Trophoblast cell (in vitro differentiated cells and primary cell): ENCODE data around the gene OR6B3.

Source experiments
- DNase-seq, 2 donors: peaks; one replicate each; pipeline ENCODE4 v3.0.0-alpha.2; 2016
- H2AFZ ChIP-seq: 2 replicates; pipeline ENCODE4 v1.6.1; 2013; ENCODE audit warnings: low read length, moderate library complexity, mild to moderate bottlenecking; ENCODE audit not compliant: insufficient read depth, poor library complexity
- H2AK5ac ChIP-seq: 2 replicates; pipeline ENCODE4 v1.6.1; 2013; ENCODE audit warnings: mild to moderate bottlenecking, low read length
- H2BK120ac ChIP-seq: 2 replicates; pipeline ENCODE4 v1.6.1; 2013; ENCODE audit warnings: low read length, mild to moderate bottlenecking, moderate library complexity; ENCODE audit not compliant: insufficient read depth, poor library complexity
- H2BK12ac ChIP-seq: 2 replicates; pipeline ENCODE4 v1.6.1; 2013; ENCODE audit warnings: mild to moderate bottlenecking, low read length, moderate library complexity
- H2BK5ac ChIP-seq: 2 replicates; pipeline ENCODE4 v1.6.1; 2013; ENCODE audit warnings: low read length, low read depth, moderate library complexity, mild to moderate bottlenecking; ENCODE audit not compliant: poor library complexity
- H3K14ac ChIP-seq: 2 replicates; pipeline ENCODE4 v1.6.1; 2013; ENCODE audit warnings: mild to moderate bottlenecking, low read length
- H3K18ac ChIP-seq: 2 replicates; pipeline ENCODE4 v1.6.1; 2013; ENCODE audit warnings: mild to moderate bottlenecking, low read length
- H3K23ac ChIP-seq: 2 replicates; pipeline ENCODE4 v1.6.1; 2013; ENCODE audit warnings: low read length
- H3K27ac ChIP-seq: 2 replicates; pipeline ENCODE4 v1.5.1; 2013; ENCODE audit warnings: low read depth, mild to moderate bottlenecking, inconsistent platforms, low read length, moderate library complexity
- H3K27me3 ChIP-seq: 2 replicates; pipeline ENCODE4 v1.6.1; 2013; ENCODE audit warnings: inconsistent platforms, mild to moderate bottlenecking, low read length, moderate library complexity; ENCODE audit not compliant: insufficient read depth
- H3K36me3 ChIP-seq, 2 experiments: 1 replicate in 1 of 2; 2 replicates in 1 of 2; pipeline ENCODE4 v1.6.1; 2013; ENCODE audit warnings: low read length in 2 of 2, mild to moderate bottlenecking in 2 of 2, moderate library complexity in 1 of 2; ENCODE audit not compliant: insufficient read depth in 2 of 2, control insufficient read depth in 1 of 2
- H3K4ac ChIP-seq: 2 replicates; pipeline ENCODE4 v1.6.1; 2013; ENCODE audit warnings: low read depth, mild to moderate bottlenecking, low read length, moderate library complexity
- H3K4me1 ChIP-seq, 2 experiments: 1 replicate in 1 of 2; 2 replicates in 1 of 2; pipeline ENCODE4 v1.6.1; 2013; ENCODE audit warnings: low read length in 2 of 2, mild to moderate bottlenecking in 2 of 2, moderate library complexity in 1 of 2; ENCODE audit not compliant: insufficient read depth in 2 of 2, control insufficient read depth in 1 of 2
- H3K4me2 ChIP-seq: 2 replicates; pipeline ENCODE4 v1.6.1; 2013; ENCODE audit warnings: inconsistent platforms, mild to moderate bottlenecking, low read length, moderate library complexity
- H3K4me3 ChIP-seq: 2 replicates; pipeline ENCODE4 v1.5.1; 2013; ENCODE audit warnings: mild to moderate bottlenecking, low read depth, low read length, inconsistent platforms
- H3K79me1 ChIP-seq: one replicate; pipeline ENCODE4 v1.6.1; 2013; ENCODE audit warnings: low read length
- H3K79me2 ChIP-seq: 2 replicates; pipeline ENCODE4 v1.6.1; 2013; ENCODE audit warnings: low read length, mild to moderate bottlenecking; ENCODE audit not compliant: control insufficient read depth, insufficient read depth, poor library complexity
- H3K9ac ChIP-seq: 2 replicates; pipeline ENCODE4 v1.6.1; 2013; ENCODE audit warnings: mild to moderate bottlenecking, low read length
- H3K9me3 ChIP-seq: 2 replicates; pipeline ENCODE4 v1.6.1; 2013; ENCODE audit warnings: low read depth, mild to moderate bottlenecking, control low read depth, inconsistent platforms, low read length; ENCODE audit not compliant: insufficient read depth
- H4K12ac ChIP-seq: 2 replicates; pipeline ENCODE4 v1.6.1; 2013; ENCODE audit warnings: low read depth, mild to moderate bottlenecking, low read length, moderate library complexity
- H4K8ac ChIP-seq: 2 replicates; pipeline ENCODE4 v1.6.1; 2013; ENCODE audit warnings: low read depth, mild to moderate bottlenecking, low read length, moderate library complexity
- H4K91ac ChIP-seq: one replicate; pipeline ENCODE4 v1.6.1; 2013; ENCODE audit warnings: low read depth, mild to moderate bottlenecking, low read length, moderate library complexity
- WGBS: extraction: QIAGEN DNeasy Blood & Tissue Kit; methylation state at CpG from one replicate; pipeline ENCODE4 v1.1.7; 2013; ENCODE audit warnings: missing lambda C conversion rate; ENCODE audit not compliant: insufficient read length, insufficient coverage; ENCODE audit errors: extremely low coverage; 5-methylcytosine and 5-hydroxymethylcytosine counted together

Gene OR6B3

GRCh38 chr2:239997686-239998409 is 55.5 kb downstream of the OR6B3 start:
- no peak overlapping the region for H4K91ac ChIP-seq
- H3K23ac ChIP-seq, result no peak overlapping the region
- H3K27me3 ChIP-seq, result no peaks in the 10 kb centered on the region
- no peak overlapping the region for H3K4ac ChIP-seq
- WGBS, result no CpG with 5 or more reads among the region's 9 CpGs
- no peak overlapping the region for H2BK120ac ChIP-seq
- H3K9ac ChIP-seq, result no peak overlapping the region
- no peak overlapping the region for H4K12ac ChIP-seq
- H4K8ac ChIP-seq, result no peak overlapping the region
- no peak for DNase-seq
- no peak overlapping the region for H2BK12ac ChIP-seq
- H3K79me2 ChIP-seq, result no peaks in the 10 kb centered on the region
- H3K4me1 ChIP-seq, result no peaks in the 10 kb centered on the region
- H2BK5ac ChIP-seq, result no peak overlapping the region
- H3K9me3 ChIP-seq, result peaks cover 2% of the 10 kb centered on the region
- H3K36me3 ChIP-seq, result peaks cover 21 to 42% of the 10 kb centered on the region in 2 experiments
- no peak overlapping the region for H2AK5ac ChIP-seq
- H3K27ac ChIP-seq, result no peak overlapping the region
- H3K79me1 ChIP-seq, result no peaks in the 10 kb centered on the region
- no peak overlapping the region for H3K4me3 ChIP-seq
- no peak overlapping the region for H3K14ac ChIP-seq
- H2AFZ ChIP-seq, result no peak overlapping the region
- no peak overlapping the region for H3K18ac ChIP-seq
- H3K4me2 ChIP-seq, result no peak overlapping the region
